ENCODE measurements around the gene GNMT.

GNMT gene

DNA sequence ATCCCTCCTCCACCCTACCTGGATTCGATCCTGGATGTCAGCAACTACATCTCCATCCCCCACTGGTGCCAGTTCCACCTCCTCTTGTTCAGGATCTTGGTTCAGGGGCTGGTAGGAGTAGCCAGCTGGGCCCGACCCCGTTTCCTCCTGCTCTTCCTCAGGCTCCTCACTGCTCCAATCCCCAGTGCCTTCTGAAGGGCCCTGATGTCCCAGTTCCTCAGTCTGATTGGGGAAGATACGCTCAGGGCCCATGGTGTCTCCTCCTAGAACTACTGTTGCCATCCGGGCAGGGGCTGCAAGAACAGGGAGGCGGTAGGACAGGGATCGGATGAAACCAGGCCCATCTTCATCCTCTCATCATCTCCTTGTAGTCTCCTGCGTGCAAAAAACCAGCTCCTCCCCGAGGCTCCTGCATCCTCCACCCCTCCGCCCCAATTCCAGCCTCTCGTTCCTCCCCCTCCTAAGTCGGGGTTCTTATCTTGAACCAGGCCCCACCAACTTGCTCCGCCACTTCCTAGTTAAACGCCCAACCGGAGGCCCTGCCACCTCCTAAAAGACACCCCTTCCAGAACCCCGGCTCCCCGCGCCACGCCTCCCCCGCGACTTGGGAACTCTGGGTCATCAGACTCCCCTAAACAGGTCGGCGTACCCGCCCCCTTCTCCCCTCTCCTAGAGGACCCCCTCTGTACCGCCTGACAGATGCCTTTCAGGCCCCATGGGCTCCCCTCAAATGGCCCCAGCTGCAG is 52.7 kb downstream of the GNMT start:
- no peak for TF ChIP-seq EZH2phosphoT487 (IDR thresholded peaks at IDR 0.05; ENCODE audit: borderline replicate concordance)
- TF ChIP-seq, protein P1, sequence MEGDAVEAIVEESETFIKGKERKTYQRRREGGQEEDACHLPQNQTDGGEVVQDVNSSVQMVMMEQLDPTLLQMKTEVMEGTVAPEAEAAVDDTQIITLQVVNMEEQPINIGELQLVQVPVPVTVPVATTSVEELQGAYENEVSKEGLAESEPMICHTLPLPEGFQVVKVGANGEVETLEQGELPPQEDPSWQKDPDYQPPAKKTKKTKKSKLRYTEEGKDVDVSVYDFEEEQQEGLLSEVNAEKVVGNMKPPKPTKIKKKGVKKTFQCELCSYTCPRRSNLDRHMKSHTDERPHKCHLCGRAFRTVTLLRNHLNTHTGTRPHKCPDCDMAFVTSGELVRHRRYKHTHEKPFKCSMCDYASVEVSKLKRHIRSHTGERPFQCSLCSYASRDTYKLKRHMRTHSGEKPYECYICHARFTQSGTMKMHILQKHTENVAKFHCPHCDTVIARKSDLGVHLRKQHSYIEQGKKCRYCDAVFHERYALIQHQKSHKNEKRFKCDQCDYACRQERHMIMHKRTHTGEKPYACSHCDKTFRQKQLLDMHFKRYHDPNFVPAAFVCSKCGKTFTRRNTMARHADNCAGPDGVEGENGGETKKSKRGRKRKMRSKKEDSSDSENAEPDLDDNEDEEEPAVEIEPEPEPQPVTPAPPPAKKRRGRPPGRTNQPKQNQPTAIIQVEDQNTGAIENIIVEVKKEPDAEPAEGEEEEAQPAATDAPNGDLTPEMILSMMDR (conservative IDR thresholded peaks at IDR 0.05; ENCODE audit: low read length) = no peak
- peak overlapping the region; percentile 97 for H3K4me2 ChIP-seq (ENCODE audit: low read depth, low read length, poor library complexity, severe bottlenecking)
- peaks cover 48% of the 10 kb centered on the region; the same call in 1 of the 2 replicates for H3K36me3 ChIP-seq (ENCODE audit: insufficient read depth, low read length)
- peaks cover 36% of the 10 kb centered on the region for H3K4me1 ChIP-seq (ENCODE audit: insufficient read depth, low read length, poor library complexity, severe bottlenecking)
- H3K4me3 ChIP-seq (ENCODE audit: low read length, poor library complexity, severe bottlenecking) = peak overlapping the region; percentile 82
- H3F3A ChIP-seq (ENCODE audit: low read depth) = no peaks in the 10 kb centered on the region
- peak overlapping the region; percentile 91 for H3K9ac ChIP-seq (ENCODE audit: low read depth, low read length, poor library complexity, severe bottlenecking)
- no peaks in the 10 kb centered on the region for H3K27me3 ChIP-seq (ENCODE audit: insufficient read depth, low read length, poor library complexity, severe bottlenecking)
- H3K79me2 ChIP-seq (ENCODE audit: insufficient read depth, low read length) = peaks cover 56% of the 10 kb centered on the region
- H3K9me2 ChIP-seq (replicated peaks; ENCODE audit: low read depth, low read length) = no peaks in the 10 kb centered on the region
- no peaks in the 10 kb centered on the region for H4K20me1 ChIP-seq (ENCODE audit: insufficient read depth, low read length, poor library complexity, severe bottlenecking)
- no peaks in the 10 kb centered on the region for H3K9me3 ChIP-seq (ENCODE audit: insufficient read depth, low read depth, low read length)
- H2AFZ ChIP-seq (ENCODE audit: low read length) = peak overlapping the region; percentile 84
